NK-92 (cell line): ENCODE measurements around the gene ARHGAP10.
"Not testable (repeated sequence)": the region's sequence is repeated elsewhere in the genome, so short reads cannot be mapped to it uniquely, and the experiment has no call there.

Experiments used
- DNase-seq: peaks from one replicate; lab custom pipeline; 2025; ENCODE audit not compliant: unreplicated experiment; lab: John Stamatoyannopoulos, UW

ARHGAP10 gene

GRCh38 chr4:148078061-148078460 is 346.2 kb downstream of the ARHGAP10 start:
- DNase-seq = no peak

- no peak for DNase-seq
Observed at GRCh38 chr4:148079961-148080360, 348.1 kb downstream of the ARHGAP10 start.

GRCh38 chr4:148081267-148081666 is 349.4 kb downstream of the ARHGAP10 start:
- DNase-seq = no peak

GRCh38 chr4:148081745-148082144 is 349.9 kb downstream of the ARHGAP10 start:
- no peak for DNase-seq

- not testable (repeated sequence) for DNase-seq
Observed at GRCh38 chr4:148083073-148083472, 351.2 kb downstream of the ARHGAP10 start.

- no peak for DNase-seq
Observed at GRCh38 chr4:148089624-148090023, 357.7 kb downstream of the ARHGAP10 start.

GRCh38 chr4:148090029-148090428 is 358.1 kb downstream of the ARHGAP10 start:
- no peak for DNase-seq

GRCh38 chr4:148090503-148091476 is 358.9 kb downstream of the ARHGAP10 start:
- no peak for DNase-seq

GRCh38 chr4:148091896-148092295 is 360.0 kb downstream of the ARHGAP10 start:
- DNase-seq = no peak

GRCh38 chr4:148092316-148093014 is 360.6 kb downstream of the ARHGAP10 start:
- no peak for DNase-seq

GRCh38 chr4:148093065-148093464 is 361.2 kb downstream of the ARHGAP10 start:
- no peak for DNase-seq

- no peak for DNase-seq
Observed at GRCh38 chr4:148094149-148094548, 362.3 kb downstream of the ARHGAP10 start.

- DNase-seq = no peak
Observed at GRCh38 chr4:148095346-148095923, 363.5 kb downstream of the ARHGAP10 start.

GRCh38 chr4:148097801-148098200 is 365.9 kb downstream of the ARHGAP10 start:
- DNase-seq = no peak

GRCh38 chr4:148101235-148101634 is 369.3 kb downstream of the ARHGAP10 start:
- no peak for DNase-seq

- no peak for DNase-seq
Observed at GRCh38 chr4:148101790-148102189, 369.9 kb downstream of the ARHGAP10 start.

- DNase-seq = no peak
Observed at GRCh38 chr4:148103597-148104355, 371.9 kb downstream of the ARHGAP10 start.

GRCh38 chr4:148108766-148109165 is 376.9 kb downstream of the ARHGAP10 start:
- no peak for DNase-seq

GRCh38 chr4:148109216-148109615 is 377.3 kb downstream of the ARHGAP10 start:
- DNase-seq = no peak

GRCh38 chr4:148110169-148110568 is 378.3 kb downstream of the ARHGAP10 start:
- no peak for DNase-seq
